AG08396 (cell line): ENCODE measurements around the gene PCDHA5.

Experiments
- DNase-seq: peaks from one replicate; pipeline ENCODE4 v3.0.0; 2012; ENCODE audit warnings: low spot score, mixed read lengths

Gene PCDHA5

GRCh38 chr5:140862441-140863295, 41.3 kb downstream of the PCDHA5 start:
- DNase-seq: no peak

- no peak for DNase-seq
These were observed 47.5 kb downstream of the PCDHA5 start, which contains the start of gene PCDHA11 for GRCh38 chr5:140868721-140869554. TSS of gene PCDHA11 (plus strand) at chr5:140868957. CDS start at chr5:140869104, 147 bp downstream.

GRCh38 chr5:140869555-140869886, 48.1 kb downstream of the PCDHA5 start:
- DNase-seq: peak; percentile 47

GRCh38 chr5:140870221-140871201, 49.1 kb downstream of the PCDHA5 start:
- DNase-seq: no peak
